Measurements from ENCODE around the gene DLG1. TPM values are rescaled to one million over a fixed set of nuclear protein-coding genes. Genes with fewer than 3 reads are reported as not detected.

Gene DLG1
- total RNA-seq, 2 experiments from 2014 or later: 48.9 to 95.1 TPM

DNA sequence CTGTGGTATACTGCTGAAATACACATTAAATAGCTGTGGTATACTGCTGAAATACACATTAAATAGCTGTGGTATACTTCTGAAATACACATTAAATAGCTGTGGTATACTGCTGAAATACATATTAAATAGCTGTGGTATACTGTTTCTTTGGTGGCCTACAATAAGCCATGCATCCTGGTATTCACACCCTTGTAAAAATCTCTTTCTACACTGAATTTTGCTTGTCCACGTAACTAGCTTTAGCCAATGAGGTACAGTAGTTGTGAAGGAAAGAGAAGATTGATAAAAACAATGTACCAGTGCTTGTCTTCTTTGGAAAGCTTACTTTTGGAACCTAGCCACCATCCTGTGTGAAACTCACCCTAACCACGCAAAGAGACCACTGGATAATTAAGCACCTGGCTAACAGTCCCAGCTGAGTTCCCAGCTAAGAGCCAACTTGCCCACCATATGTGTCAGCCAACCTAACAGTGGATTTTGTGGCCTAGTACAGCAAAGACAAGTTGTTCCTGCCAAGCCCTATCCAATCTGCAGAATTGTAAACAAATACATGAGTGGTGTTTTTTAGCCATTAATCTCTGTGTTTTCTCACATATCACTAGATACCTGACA lies 165.4 kb downstream of the DLG1 start:
- H3K4me2 ChIP-seq (ENCODE audit: low read length): no peak overlapping the region

GRCh38 chr3:197125636-197126035 lies 172.8 kb downstream of the DLG1 start:
- Histone ChIP-seq H3K36me3 (ENCODE audit: insufficient read depth, low read length) (peaks cover 37% of the 10 kb centered on the region), H2AFZ (ENCODE audit: low read length) (no peak overlapping the region), H3K9me2 (ENCODE audit: insufficient read depth, low read length) (no peaks in the 10 kb centered on the region), H3K27ac (ENCODE audit: low read depth, low read length, poor library complexity, severe bottlenecking) (no peak overlapping the region), H3K4me1 (ENCODE audit: insufficient read depth, low read length, poor library complexity, severe bottlenecking) (no peaks in the 10 kb centered on the region), H3K4me3 (ENCODE audit: low read depth, low read length, poor library complexity, severe bottlenecking) (no peak overlapping the region), H3K4me2 (ENCODE audit: low read length) (no peak overlapping the region), H4K20me1 (ENCODE audit: insufficient read depth, low read length) (no peaks in the 10 kb centered on the region), H3K79me2 (ENCODE audit: insufficient read depth, low read depth, low read length) (no peaks in the 10 kb centered on the region), H3K9me3 (ENCODE audit: low read length) (no peaks in the 10 kb centered on the region)
- no peak for DNase-seq (ENCODE audit: low spot score)
- CTCF ChIA-PET (ENCODE audit: unreplicated experiment): no interaction called here
- POLR2A ChIA-PET: no interaction called here
- TF ChIP-seq EZH2phosphoT487 (IDR thresholded peaks at IDR 0.05; ENCODE audit: borderline replicate concordance, low read depth, low read length): no peak
- TF ChIP-seq, protein P1, sequence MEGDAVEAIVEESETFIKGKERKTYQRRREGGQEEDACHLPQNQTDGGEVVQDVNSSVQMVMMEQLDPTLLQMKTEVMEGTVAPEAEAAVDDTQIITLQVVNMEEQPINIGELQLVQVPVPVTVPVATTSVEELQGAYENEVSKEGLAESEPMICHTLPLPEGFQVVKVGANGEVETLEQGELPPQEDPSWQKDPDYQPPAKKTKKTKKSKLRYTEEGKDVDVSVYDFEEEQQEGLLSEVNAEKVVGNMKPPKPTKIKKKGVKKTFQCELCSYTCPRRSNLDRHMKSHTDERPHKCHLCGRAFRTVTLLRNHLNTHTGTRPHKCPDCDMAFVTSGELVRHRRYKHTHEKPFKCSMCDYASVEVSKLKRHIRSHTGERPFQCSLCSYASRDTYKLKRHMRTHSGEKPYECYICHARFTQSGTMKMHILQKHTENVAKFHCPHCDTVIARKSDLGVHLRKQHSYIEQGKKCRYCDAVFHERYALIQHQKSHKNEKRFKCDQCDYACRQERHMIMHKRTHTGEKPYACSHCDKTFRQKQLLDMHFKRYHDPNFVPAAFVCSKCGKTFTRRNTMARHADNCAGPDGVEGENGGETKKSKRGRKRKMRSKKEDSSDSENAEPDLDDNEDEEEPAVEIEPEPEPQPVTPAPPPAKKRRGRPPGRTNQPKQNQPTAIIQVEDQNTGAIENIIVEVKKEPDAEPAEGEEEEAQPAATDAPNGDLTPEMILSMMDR (conservative IDR thresholded peaks at IDR 0.05; ENCODE audit: low read length): no peak
- intact Hi-C loops (cut with micrococcal nuclease; ENCODE audit: unreplicated experiment): no loop called here
- BruUV-seq (replicated peaks): no TSS peak

More for the DNA sequence above, 165.4 kb downstream of the DLG1 start:
- TF ChIP-seq, protein P1 (conservative IDR thresholded peaks at IDR 0.05; ENCODE audit: low read length): no peak
- TF ChIP-seq EZH2phosphoT487 (IDR thresholded peaks at IDR 0.05; ENCODE audit: borderline replicate concordance, low read depth, low read length): no peak
- POLR2A ChIA-PET: no interaction called here
- no peak overlapping the region for H2AFZ ChIP-seq (ENCODE audit: low read length)
- CTCF ChIA-PET (ENCODE audit: unreplicated experiment): no interaction called here
- no peaks in the 10 kb centered on the region for H4K20me1 ChIP-seq (ENCODE audit: insufficient read depth, low read length)
- no peaks in the 10 kb centered on the region for H3K4me1 ChIP-seq (ENCODE audit: insufficient read depth, low read length, poor library complexity, severe bottlenecking)
- H3K79me2 ChIP-seq (ENCODE audit: insufficient read depth, low read depth, low read length): no peaks in the 10 kb centered on the region
- peaks cover 83% of the 10 kb centered on the region for H3K36me3 ChIP-seq (ENCODE audit: insufficient read depth, low read length)
- H3K4me3 ChIP-seq (ENCODE audit: low read depth, low read length, poor library complexity, severe bottlenecking): no peak overlapping the region
- DNase-seq (ENCODE audit: low spot score): no peak
- H3K9me3 ChIP-seq (ENCODE audit: low read length): peaks cover 17% of the 10 kb centered on the region; the same call in 1 of the 2 replicates
- no peak overlapping the region for H3K27ac ChIP-seq (ENCODE audit: low read depth, low read length, poor library complexity, severe bottlenecking)
- no TSS peak for BruUV-seq (replicated peaks)
- no peaks in the 10 kb centered on the region for H3K9me2 ChIP-seq (ENCODE audit: insufficient read depth, low read length)
- intact Hi-C loops (cut with micrococcal nuclease; ENCODE audit: unreplicated experiment): no loop called here

GRCh38 chr3:197124713-197125112 lies 173.7 kb downstream of the DLG1 start:
- H3K4me3 ChIP-seq (ENCODE audit: low read depth, low read length, poor library complexity, severe bottlenecking): no peak overlapping the region
- no peaks in the 10 kb centered on the region for H3K79me2 ChIP-seq (ENCODE audit: insufficient read depth, low read depth, low read length)
- no TSS peak for BruUV-seq (replicated peaks)
- H3K4me1 ChIP-seq (ENCODE audit: insufficient read depth, low read length, poor library complexity, severe bottlenecking): no peaks in the 10 kb centered on the region
- H2AFZ ChIP-seq (ENCODE audit: low read length): no peak overlapping the region
- H4K20me1 ChIP-seq (ENCODE audit: insufficient read depth, low read length): no peaks in the 10 kb centered on the region
- ChIA-PET POLR2A (no interaction called here), CTCF (ENCODE audit: unreplicated experiment) (no interaction called here)
- no peaks in the 10 kb centered on the region for H3K9me2 ChIP-seq (ENCODE audit: insufficient read depth, low read length)
- intact Hi-C loops (cut with micrococcal nuclease; ENCODE audit: unreplicated experiment): no loop called here
- TF ChIP-seq, protein P1 (conservative IDR thresholded peaks at IDR 0.05; ENCODE audit: low read length): no peak
- no peak for TF ChIP-seq EZH2phosphoT487 (IDR thresholded peaks at IDR 0.05; ENCODE audit: borderline replicate concordance, low read depth, low read length)
- H3K4me2 ChIP-seq (ENCODE audit: low read length): no peak overlapping the region
- no peak overlapping the region for H3K27ac ChIP-seq (ENCODE audit: low read depth, low read length, poor library complexity, severe bottlenecking)
- DNase-seq (ENCODE audit: low spot score): no peak
- H3K36me3 ChIP-seq (ENCODE audit: insufficient read depth, low read length): peaks cover 29% of the 10 kb centered on the region
- no peaks in the 10 kb centered on the region for H3K9me3 ChIP-seq (ENCODE audit: low read length)
